Dermis microvascular lymphatic vessel endothelial cell (primary cell): ENCODE data around the gene CSH2. TPM values are rescaled to one million over a fixed set of nuclear protein-coding genes. Genes with fewer than 3 reads are reported as not detected.
"Not testable (repeated sequence)": the region's sequence is repeated elsewhere in the genome, so short reads cannot be mapped to it uniquely, and the experiment has no call there.

ENCODE experiments used
- DNase-seq, 2 donors: peaks; one replicate each; pipeline versions ENCODE4 v3.0.0 to v3.0.0-alpha.2; 2010; ENCODE audit warnings: low read depth in 2 of 2
- total RNA-seq: library from RNA; depleted of rRNA; stranded (reverse); fragments of >200 nt; gene quantifications from 2 replicates; pipeline ENCODE4 v1.2.1, GENCODE V29; 2014

The CSH2 gene
- total RNA-seq, 1 donor from 2014 or later: not detected

- not testable (repeated sequence) for DNase-seq
Measured at GRCh38 chr17:63896524-63897354, 23.3 kb upstream of the CSH2 start, which contains the start of gene CSH1. Gene CSH1, minus strand, starts transcription at chr17:63896574. Its CDS starts 63 bp downstream, at chr17:63896511.

GRCh38 chr17:63894821-63895220 is 21.3 kb upstream of the CSH2 start:
- DNase-seq: not testable (repeated sequence)

- DNase-seq: not testable (repeated sequence)
Measured at GRCh38 chr17:63894021-63894420, 20.5 kb upstream of the CSH2 start.

GRCh38 chr17:63892316-63893037 is 19.0 kb upstream of the CSH2 start:
- DNase-seq: peak in 1 of 2 donors; percentile 2

GRCh38 chr17:63889026-63889848 is 15.8 kb upstream of the CSH2 start:
- peak; percentile 3 to 37 for DNase-seq

- not testable (repeated sequence) for DNase-seq
Measured at GRCh38 chr17:63885119-63885518, 11.6 kb upstream of the CSH2 start.

- DNase-seq: not testable (repeated sequence)
Measured at GRCh38 chr17:63882626-63883126, 9.2 kb upstream of the CSH2 start.

GRCh38 chr17:63881935-63882601 is 8.6 kb upstream of the CSH2 start, which contains the start of gene GH2:
Gene GH2, minus strand, starts transcription at chr17:63881944. Its CDS starts 143 bp downstream, at chr17:63881801.
- DNase-seq: peak; percentile 14 to 44

GRCh38 chr17:63881337-63881736 is 7.9 kb upstream of the CSH2 start:
- not testable (repeated sequence) for DNase-seq

- DNase-seq: no peak
Measured at GRCh38 chr17:63880706-63881105, 7.2 kb upstream of the CSH2 start.

- not testable (repeated sequence) for DNase-seq
Measured at GRCh38 chr17:63878413-63878812, 4.9 kb upstream of the CSH2 start.

GRCh38 chr17:63874693-63875092 is 1.2 kb upstream of the CSH2 start:
- not testable (repeated sequence) for DNase-seq

GRCh38 chr17:63874061-63874626 is 667 bp upstream of the CSH2 start:
- DNase-seq: not testable (repeated sequence)

GRCh38 chr17:63871646-63872365 is 1.7 kb downstream of the CSH2 start:
- DNase-seq: not testable (repeated sequence)

- not testable (repeated sequence) for DNase-seq
Measured at GRCh38 chr17:63870292-63870665, 3.2 kb downstream of the CSH2 start.

- DNase-seq: not testable (repeated sequence)
Measured at GRCh38 chr17:63869491-63870291, 3.8 kb downstream of the CSH2 start.

- not testable (repeated sequence) for DNase-seq
Measured at GRCh38 chr17:63866625-63867024, 6.9 kb downstream of the CSH2 start.

GRCh38 chr17:63859257-63859656 is 14.2 kb downstream of the CSH2 start:
- DNase-seq: no peak

- not testable (repeated sequence) for DNase-seq
Measured at GRCh38 chr17:63856425-63856824, 17.1 kb downstream of the CSH2 start.
